Epithelial cell of proximal tubule (primary cell): Measurements from ENCODE around the gene LAMA4. TPM values are rescaled to one million over a fixed set of nuclear protein-coding genes. Genes with fewer than 3 reads are reported as not detected.
A peak's percentile ranks its signal among the peaks of the same experiment; 100 is the strongest.

Source experiments
- DNase-seq: peaks from one replicate; pipeline ENCODE4 v3.0.0-alpha.2; 2011; ENCODE audit warnings: low read depth
- H3K4me3 ChIP-seq: 2 replicates; pipeline ENCODE4 v1.5.1; 2011; ENCODE audit warnings: low read depth, mild to moderate bottlenecking, low read length
- total RNA-seq: library from RNA; depleted of rRNA; stranded (reverse); fragments of >200 nt; gene quantifications from 2 replicates; pipeline ENCODE4 v1.2.3, GENCODE V29; 2015
- TF ChIP-seq, protein P1 (sequence below): conservative IDR thresholded peaks from 2 replicates; pipeline ENCODE4 v1.5.1; 2012; ENCODE audit warnings: low read depth, mild to moderate bottlenecking, low read length

Gene LAMA4
- total RNA-seq, 1 donor from 2014 or later = 8.0 TPM

DNA sequence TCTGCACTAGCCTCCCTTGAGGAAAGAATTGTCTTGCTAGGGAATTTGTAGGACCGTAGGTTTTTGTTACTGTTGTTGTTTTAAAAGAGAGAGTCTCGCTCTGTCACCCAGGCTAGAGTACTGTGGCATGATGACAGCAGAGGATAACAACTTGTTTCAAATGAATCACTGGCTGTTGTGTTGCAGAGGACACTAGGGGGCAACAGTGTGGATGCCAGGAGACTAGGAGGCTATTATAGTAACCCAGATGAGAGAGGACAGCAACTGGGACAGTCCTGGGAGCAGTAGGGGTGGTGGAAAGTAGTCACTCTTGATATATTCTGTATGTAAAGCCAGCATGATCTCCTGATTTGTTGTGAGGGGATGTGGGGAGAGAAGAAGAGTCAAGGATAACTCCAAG is 41.8 kb upstream of the LAMA4 start:
- TF ChIP-seq, protein P1, sequence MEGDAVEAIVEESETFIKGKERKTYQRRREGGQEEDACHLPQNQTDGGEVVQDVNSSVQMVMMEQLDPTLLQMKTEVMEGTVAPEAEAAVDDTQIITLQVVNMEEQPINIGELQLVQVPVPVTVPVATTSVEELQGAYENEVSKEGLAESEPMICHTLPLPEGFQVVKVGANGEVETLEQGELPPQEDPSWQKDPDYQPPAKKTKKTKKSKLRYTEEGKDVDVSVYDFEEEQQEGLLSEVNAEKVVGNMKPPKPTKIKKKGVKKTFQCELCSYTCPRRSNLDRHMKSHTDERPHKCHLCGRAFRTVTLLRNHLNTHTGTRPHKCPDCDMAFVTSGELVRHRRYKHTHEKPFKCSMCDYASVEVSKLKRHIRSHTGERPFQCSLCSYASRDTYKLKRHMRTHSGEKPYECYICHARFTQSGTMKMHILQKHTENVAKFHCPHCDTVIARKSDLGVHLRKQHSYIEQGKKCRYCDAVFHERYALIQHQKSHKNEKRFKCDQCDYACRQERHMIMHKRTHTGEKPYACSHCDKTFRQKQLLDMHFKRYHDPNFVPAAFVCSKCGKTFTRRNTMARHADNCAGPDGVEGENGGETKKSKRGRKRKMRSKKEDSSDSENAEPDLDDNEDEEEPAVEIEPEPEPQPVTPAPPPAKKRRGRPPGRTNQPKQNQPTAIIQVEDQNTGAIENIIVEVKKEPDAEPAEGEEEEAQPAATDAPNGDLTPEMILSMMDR = peak; percentile 76
- H3K4me3 ChIP-seq = no peak overlapping the region
- DNase-seq = no peak

GRCh38 chr6:112291161-112291762 is 36.9 kb upstream of the LAMA4 start:
- TF ChIP-seq, protein P1 = no peak
- no peak overlapping the region for H3K4me3 ChIP-seq

GRCh38 chr6:112289038-112289566 is 34.7 kb upstream of the LAMA4 start:
- DNase-seq = no peak
- H3K4me3 ChIP-seq = no peak overlapping the region
- TF ChIP-seq, protein P1 = no peak

More at GRCh38 chr6:112291161-112291762, 36.9 kb upstream of the LAMA4 start:
- no peak for DNase-seq

GRCh38 chr6:112288475-112288874 is 34.1 kb upstream of the LAMA4 start:
- H3K4me3 ChIP-seq = no peak overlapping the region
- TF ChIP-seq, protein P1 = no peak
- no peak for DNase-seq

DNA sequence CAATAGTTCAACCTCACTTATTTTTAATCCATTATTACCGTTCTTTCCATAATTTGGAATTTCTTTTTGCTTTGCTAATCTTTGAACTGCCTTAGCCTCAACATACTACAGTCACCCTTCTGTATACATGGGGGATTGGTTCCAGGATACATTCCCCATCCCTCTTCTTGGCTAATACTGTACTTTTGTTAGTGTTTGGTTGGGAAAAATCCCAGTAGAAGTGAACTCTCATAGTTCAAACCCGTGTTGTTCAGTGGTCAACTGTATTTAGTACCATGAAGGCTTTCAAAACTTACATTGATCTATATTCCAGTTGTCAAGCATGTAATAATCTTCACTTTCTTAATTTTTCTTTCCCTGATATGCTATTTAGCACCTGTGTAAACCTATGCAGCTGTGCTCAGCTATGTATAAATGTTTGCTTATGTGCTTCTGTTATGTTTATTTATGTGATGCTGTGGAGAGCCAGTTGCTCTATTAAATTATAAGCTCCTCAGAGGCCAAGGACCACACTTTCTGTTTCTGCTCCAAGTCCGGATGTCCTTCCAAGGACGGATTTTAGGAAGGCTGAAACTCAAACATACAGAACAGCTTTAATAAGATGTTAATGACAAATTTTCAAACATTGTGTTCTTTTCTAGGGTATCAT is 33.3 kb upstream of the LAMA4 start:
- DNase-seq = no peak
- TF ChIP-seq, protein P1 = no peak
- no peak overlapping the region for H3K4me3 ChIP-seq

GRCh38 chr6:112286500-112287144 is 32.3 kb upstream of the LAMA4 start:
- DNase-seq = no peak
- H3K4me3 ChIP-seq = no peak overlapping the region
- TF ChIP-seq, protein P1 = no peak
